PC-9 (cell line): ENCODE results near the gene EXOSC5.

Source experiments
- CTCF ChIP-seq: fragments of 200-600 bp; sonication (generic); conservative IDR thresholded peaks from 2 replicates; pipeline ENCODE4 v1.6.1; 2017; ENCODE audit warnings: mixed run types, antibody characterized with exemption, mild to moderate bottlenecking, moderate library complexity
- EZH2 ChIP-seq: fragments of 200-600 bp; sonication (generic); IDR thresholded peaks from 2 replicates; pipeline ENCODE4 v1.8.0; 2017; ENCODE audit warnings: antibody characterized with exemption, low read depth

- TF ChIP-seq CTCF (no peak), EZH2 (no peak)
Observed at GRCh38 chr19:41428481-41428859, 31.3 kb upstream of the EXOSC5 start.
